ENCODE results near the gene MAST3.

DNA sequence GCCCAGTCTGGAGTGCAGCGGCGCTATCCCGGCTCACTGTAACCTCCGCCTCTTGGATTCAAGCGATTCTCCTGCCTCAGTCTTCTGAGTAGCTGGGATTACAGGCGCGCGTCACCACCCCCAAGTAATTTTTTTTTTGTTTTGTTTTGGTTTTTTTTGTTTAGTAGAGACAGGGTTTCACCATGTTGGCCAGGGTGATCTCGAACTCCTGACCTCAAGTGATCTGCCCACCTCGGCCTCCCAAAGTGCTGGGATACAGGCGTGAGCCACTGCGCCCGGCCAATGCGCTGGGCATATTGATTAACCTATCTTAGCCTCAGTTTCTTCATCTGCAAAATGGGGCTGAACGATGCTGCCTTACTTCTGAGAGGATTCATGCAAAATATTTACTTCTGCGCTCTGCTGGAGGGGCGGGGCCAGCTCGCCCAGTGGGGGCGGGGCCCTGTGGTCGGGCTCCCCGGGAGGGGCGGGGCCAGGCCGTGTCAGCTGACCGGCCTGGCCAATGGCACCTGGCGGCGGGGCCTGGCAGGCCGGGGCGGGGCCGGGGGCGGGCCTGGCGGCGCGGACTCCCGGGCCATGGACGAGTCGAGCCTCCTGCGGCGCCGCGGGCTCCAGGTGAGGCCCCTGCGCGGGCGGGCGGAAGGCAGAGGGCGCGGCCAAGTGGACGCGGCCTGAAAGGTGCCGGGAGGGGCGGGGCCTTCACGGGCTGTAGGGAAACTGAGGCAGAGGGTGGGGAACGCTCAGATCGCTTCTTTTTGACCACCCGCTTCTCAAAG, at the start of gene MAST3:
- TF ChIP-seq, protein P1, sequence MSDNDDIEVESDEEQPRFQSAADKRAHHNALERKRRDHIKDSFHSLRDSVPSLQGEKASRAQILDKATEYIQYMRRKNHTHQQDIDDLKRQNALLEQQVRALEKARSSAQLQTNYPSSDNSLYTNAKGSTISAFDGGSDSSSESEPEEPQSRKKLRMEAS (IDR thresholded peaks at IDR 0.05) = no peak; the same call in 1 of the 2 replicates
- TF ChIP-seq NFIC (IDR thresholded peaks at IDR 0.05) (no peak), TCF12 (IDR thresholded peaks at IDR 0.05; ENCODE audit: low read depth) (no peak), EP300 (IDR thresholded peaks at IDR 0.05; ENCODE audit: borderline replicate concordance) (no peak)
